ENCODE measurements around the gene PCLAF.

PCLAF gene

GRCh38 chr15:64314456-64314855, 66.8 kb downstream of the PCLAF start:
- no peak for DNase-seq
